GM21515 (cell line): Measurements from ENCODE around the gene ADAMTSL3.

Experiments used
- ATAC-seq: cut with Tn5 transposase; IDR thresholded peaks from one replicate; pipeline ENCODE4 v1.9.1; 2021; ENCODE audit not compliant: unreplicated experiment

ADAMTSL3 gene

GRCh38 chr15:83871808-83872559, 218.1 kb downstream of the ADAMTSL3 start:
- ATAC-seq: peak; percentile 68

DNA sequence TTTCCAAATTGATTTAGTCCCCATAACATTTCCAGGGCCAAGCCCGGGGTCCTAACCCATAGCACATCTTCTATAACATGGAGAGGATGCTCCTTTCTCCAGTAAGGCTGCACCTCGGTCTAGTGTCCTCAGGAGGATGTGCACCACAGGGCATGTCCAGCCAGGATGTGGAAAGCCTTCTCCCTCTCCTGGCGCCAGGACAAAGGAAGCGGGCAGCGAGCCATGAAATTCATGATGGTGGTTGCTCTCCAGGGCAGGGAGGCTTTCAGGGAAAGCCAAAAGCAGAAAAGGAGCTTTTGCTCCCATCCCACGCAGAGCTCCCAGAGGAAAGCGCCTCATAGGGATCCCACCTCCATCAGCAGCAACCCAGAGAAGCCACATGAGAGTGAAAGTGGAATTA, 220.0 kb downstream of the ADAMTSL3 start:
- no peak for ATAC-seq

DNA sequence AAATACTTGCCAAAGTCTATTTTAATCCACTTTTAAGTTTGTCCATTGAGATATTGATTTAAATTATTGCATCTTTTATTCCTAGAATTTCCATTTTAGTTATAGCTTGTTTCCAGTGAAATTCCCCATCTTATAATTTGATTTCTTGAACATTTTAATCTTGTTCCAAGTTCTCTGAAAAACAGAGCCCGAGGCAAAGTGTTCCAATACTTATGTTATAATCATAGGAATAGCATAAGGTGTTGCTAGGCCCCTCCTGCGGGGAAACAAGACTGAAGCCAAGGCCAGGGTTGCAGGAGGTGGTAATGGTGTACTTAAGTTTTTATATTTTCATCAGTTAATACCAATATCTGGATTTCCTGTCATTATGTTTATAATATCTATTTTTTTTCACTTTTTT, 226.6 kb downstream of the ADAMTSL3 start:
- no peak for ATAC-seq

GRCh38 chr15:83881156-83881555, 227.2 kb downstream of the ADAMTSL3 start:
- ATAC-seq: no peak

- ATAC-seq: no peak
Observed at GRCh38 chr15:83886321-83886720, 232.4 kb downstream of the ADAMTSL3 start.

GRCh38 chr15:83887404-83887803, 233.5 kb downstream of the ADAMTSL3 start:
- no peak for ATAC-seq

DNA sequence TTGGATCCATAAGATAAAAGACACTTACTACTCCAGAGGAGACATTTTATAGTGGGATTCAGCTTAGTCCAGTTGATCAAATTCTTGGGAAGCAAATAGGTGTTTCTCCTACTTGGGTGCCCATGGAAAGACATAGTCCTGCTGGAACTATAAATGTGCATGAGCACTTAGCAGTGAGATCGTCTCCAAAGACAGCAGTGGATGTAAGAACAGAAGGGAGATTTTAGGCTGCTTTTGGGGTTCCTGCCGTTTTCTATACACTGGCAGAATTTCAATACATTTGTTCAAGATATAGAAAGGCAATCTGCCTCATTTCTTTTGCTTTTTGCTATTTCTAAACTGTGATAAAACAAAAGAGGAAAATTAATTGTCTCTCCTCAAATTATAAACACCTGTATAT, 234.0 kb downstream of the ADAMTSL3 start:
- ATAC-seq: no peak

DNA sequence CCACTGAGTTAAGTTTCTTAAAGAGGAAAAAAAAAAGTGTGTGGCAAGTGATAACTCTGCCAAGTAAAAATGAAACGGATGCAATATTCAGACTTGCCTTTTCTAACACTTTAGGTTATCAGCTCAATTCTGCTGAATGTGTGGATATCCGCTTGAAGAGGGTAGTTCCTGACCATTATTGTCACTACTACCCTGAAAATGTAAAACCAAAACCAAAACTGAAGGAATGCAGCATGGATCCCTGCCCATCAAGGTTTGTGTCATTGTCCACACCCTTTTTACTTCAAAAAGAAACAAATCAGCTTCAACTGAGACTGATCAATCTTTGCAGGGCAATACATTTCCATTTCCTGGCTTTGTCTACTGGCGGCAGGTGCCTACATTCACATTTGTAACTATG, 236.1 kb downstream of the ADAMTSL3 start:
- no peak for ATAC-seq

DNA sequence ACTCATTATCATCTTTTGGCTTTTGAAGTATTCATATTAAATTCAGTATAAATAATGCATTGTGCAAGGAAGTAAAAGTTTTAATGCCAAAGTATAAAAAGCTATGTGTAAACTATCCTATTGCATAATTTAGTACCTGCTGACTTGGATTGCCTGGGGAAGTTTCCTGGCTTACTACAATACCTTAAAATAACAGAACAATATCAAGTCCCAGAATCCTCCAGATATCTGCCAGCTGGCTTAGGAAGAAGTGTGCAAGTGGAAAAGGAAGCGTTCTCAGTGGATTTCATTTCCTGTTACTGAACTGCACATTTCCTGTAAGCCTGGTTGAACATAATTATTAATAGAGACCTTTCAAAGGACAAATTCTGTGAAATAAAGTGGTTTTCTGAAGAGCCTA, 236.7 kb downstream of the ADAMTSL3 start:
- no peak for ATAC-seq

DNA sequence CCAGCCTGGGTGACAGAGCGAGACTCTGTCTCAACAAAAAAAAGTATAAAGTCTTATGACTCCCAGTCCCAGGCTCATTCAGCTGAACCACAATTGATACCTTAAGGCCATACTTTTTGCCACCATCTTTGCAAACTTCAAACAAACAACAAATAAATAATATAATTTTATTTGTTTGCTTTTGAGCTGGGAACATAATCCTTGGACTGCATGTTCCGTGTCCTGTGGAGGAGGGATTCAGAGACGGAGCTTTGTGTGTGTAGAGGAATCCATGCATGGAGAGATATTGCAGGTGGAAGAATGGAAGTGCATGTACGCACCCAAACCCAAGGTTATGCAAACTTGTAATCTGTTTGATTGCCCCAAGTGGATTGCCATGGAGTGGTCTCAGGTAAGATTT, 238.6 kb downstream of the ADAMTSL3 start:
- no peak for ATAC-seq

DNA sequence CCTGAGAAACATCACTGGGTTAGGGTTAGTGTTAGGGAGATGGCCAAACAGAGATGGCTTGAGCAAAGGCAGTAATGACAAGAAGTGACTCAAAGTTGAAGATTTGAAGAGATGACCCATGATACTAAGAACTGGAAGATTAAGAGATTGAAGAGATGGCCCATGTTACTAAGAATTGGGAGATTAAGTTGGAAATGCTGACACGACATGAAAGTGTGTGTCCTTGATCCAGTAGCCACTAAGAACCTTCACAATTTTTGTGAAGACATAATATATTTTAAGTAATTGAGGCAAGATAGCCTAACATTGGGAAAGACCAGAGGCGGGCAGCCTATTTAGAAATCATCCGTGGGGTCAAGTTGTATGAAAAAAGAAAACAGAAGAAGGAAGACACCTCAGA, 239.4 kb downstream of the ADAMTSL3 start:
- no peak for ATAC-seq

DNA sequence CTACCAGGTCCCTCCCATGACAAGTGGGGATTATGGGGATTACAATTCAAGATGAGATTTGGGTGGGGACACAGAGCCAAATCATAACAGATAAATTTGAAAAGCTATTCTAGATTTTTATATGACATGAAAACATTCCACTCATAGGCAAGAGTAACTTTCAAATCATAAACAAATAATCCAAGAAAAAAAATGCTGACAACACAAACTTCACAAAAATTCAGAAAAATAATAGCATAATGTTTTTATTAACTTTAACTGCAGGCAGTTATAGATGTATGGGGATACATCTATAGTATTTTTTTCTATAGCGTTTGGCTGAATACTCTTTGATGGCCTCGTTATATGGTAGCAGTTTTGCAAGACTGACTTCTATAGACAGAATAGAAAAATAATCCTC, 243.1 kb downstream of the ADAMTSL3 start:
- ATAC-seq: no peak

- ATAC-seq: no peak
Observed at GRCh38 chr15:83898361-83898760, 244.4 kb downstream of the ADAMTSL3 start.

DNA sequence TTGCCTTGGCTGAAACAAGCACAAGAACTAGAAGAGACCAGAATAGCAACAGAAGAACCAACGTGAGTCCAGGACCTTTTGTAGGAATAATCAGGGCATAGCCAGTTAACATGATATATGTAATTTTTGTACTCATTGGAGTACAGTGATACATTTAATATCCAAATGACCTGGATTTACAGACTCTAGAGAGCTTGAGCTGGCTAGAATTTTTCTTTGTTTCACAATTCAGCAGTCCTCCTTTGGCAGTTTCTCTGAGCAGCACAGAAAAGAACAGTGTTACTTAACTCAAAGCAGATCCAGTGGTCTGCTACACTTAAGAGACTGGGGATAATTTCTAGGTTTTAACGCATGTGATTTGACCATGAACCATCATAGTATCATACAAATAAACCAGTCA, 245.7 kb downstream of the ADAMTSL3 start:
- no peak for ATAC-seq

DNA sequence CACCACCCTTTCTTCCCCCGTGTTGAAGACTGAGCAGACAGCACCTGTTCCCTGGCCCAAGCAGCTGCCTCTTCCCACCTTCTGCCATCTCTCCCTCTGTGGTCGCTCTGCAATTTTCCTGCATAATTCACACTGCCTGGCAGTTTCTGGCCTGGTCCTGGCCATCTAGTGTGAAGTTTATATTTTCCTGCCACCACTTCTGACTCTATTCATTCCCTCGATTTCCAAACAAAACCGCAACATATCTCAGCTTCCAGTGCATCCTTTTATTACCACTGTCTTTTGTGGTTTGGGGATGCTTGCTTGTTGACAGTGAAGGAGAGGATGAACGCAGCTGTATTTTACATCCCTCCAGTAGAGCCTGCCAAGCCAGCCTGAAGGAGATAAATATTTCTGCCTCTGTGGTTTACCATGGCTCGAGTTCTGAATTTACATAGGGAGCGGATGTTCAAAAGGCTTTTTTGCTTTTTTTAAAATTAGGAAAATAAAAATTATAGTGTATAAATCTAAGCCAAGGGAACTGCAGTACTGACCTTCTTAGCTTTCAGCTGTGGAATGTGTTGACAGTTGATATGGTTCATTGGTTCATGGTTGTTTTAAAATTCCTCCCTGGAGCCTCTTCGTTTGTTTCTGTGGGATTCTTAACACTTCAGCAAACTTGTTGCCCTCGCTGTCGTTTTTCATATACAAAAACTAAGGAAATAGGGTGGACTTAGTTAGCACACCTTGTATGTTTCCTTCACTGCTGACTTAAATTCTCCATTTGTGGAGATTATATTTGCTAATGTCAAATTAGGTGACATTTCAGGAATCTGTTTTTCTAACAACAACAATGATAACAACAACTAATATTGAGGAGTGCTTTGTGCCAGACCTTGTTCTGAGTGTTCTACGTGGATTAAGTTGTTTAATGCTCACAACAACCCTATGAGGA, 250.5 kb downstream of the ADAMTSL3 start:
- ATAC-seq: no peak

DNA sequence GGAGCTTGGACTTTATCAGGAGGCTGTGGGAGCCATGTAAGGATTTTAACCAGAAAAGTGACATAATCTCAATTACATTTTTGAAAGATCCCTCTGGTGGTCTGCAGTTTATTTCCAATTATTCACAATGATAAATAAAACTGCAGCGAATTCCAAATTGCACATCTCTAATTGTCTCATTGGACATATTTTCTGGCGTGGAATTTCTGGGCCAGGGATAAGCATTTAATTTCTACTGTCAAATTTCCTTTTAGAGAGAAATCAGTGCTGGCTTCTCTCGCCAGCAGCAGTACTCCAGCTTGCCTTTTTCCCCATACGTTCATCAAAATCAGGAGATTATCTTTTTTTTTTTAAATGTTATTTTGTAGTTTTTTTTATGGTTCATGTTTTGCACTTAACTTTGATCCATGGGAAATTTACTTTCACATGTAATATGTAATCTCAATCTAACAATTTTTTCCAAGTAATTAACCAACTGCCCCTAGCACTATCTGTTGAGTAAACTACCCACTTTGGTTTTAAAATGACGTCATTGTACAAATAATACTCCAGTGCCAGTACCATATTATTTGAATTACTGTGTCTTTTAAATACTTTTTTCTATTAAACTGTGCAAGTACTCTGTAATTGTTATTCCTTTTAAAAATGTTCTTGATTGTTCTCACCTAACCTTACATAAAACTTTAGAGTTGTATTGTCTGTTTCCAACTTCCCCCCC, 251.8 kb downstream of the ADAMTSL3 start:
- no peak for ATAC-seq

GRCh38 chr15:83911345-83911744, 257.4 kb downstream of the ADAMTSL3 start:
- no peak for ATAC-seq

DNA sequence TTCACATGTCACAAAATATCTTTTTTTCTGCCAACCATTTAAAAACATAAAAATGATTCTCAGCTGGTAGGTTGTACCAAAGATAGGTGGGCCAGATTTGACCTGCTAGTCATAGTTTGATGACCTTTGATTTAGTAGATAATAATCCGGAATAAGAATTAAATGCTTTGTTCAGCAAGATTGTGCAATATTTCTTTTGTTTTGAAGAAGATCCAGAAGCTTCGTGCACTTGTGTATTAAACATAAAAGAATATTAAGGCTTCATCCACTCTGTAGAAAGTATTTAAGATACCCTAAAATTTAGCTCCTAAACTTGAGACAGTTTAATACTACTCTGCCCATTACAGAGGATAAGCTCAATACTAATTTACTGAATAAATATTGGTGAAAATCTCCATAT, 258.4 kb downstream of the ADAMTSL3 start:
- no peak for ATAC-seq

DNA sequence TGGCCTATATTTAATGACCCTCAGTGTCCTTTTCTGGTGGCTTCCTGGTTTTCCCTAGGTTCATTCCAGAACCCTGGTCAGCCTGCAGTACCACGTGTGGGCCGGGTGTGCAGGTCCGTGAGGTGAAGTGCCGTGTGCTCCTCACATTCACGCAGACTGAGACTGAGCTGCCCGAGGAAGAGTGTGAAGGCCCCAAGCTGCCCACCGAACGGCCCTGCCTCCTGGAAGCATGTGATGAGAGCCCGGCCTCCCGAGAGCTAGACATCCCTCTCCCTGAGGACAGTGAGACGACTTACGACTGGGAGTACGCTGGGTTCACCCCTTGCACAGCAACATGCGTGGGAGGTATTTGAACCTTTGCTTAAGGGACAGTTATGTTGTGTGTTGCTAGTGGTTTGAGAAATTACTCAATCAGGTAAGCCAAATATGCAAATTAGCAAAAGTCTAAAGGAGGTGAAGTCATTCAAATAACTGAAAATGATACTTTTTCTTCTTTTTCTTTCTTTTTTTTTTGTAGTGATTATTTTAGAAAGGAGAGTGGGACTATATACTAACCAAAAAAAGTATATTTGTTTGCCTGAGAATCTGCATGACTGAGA, 259.2 kb downstream of the ADAMTSL3 start:
- ATAC-seq: no peak

DNA sequence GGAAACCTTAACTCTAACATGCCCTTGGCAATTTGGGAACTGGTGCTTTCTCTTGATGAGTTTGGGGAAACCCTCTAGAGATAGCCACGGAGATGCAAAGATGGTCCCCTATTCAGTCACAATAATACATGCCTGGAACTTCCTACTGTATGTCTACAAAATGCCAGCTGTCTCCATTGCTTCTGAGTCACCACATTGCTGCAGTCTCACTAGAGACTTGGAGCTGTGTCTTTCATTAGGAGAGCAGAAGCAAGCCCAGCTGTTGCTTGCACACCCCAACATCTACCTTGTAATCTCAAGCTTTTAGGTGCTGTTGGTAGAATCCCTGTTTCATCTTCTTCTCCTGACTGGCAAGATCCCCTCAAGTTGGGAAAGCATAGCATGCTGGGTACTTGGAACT, 261.0 kb downstream of the ADAMTSL3 start:
- no peak for ATAC-seq

DNA sequence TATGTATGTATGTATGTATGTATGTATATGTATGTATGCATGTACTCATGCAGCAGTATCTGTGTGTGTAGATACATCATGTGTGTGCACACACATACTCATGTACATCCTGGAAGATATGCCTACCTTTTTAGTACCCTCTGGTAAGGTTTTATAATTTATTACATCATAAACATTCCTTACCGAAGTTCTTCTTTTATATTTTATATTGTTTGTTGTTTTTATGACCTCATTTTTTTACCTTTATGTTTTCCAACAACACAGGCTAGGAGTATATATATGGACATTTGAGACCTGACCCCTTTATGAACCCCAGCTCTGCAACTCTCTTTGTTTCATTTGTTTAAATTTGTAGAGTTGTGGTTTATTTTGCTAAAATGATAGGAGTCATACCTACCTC, 263.5 kb downstream of the ADAMTSL3 start:
- ATAC-seq: no peak
